ENCODE measurements around the gene CRYL1.

The CRYL1 gene

DNA sequence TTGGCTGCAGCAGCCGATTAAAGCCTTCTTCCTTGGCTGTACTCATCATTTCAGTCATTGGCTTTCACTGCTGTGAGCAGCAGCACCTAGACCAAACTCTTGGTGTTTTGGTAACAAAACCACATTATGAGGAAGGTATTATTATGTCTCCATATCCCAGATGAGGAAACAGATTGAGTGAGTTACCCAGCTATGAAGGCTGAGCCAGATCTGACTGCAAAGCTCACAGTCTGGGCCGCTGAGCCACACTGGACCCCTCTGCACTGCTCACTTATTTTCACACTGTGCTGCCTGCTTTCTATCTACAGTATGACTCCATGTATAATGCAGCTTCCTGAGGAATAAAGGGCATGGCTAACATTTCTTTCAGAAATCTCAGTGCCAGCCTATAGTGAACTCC is 24.5 kb downstream of the CRYL1 start:
- H3K27ac Mint-ChIP-seq, result no peak overlapping the region
- no peaks in the 10 kb centered on the region for H3K36me3 Mint-ChIP-seq (ENCODE audit: low read depth)
- no peaks in the 10 kb centered on the region for H3K4me1 Mint-ChIP-seq

DNA sequence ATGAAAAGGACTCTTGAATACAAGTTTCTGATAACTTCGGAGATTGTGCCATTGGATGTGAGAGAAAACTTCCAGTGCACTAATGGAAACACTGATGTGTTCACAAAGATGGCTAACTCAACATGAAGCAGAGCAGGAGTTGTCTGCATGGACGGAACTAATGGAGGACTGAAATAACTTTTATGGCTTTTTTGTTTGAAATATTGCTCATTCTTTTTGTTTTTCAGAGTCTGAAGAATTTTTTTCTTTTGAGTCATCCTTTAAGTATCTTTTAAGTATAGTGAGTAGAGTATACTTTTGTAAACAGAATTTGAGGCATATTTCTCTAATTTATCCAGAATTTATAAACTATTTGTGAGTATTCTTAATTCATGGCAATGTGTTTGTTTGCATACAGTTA is 25.7 kb downstream of the CRYL1 start:
- no peaks in the 10 kb centered on the region for H3K4me1 Mint-ChIP-seq
- DNase-seq, result no peak
- no peak overlapping the region for H3K27ac Mint-ChIP-seq
- H3K27me3 Mint-ChIP-seq (ENCODE audit: low read depth, poor library complexity), result peaks cover 8% of the 10 kb centered on the region
- no peaks in the 10 kb centered on the region for H3K36me3 Mint-ChIP-seq (ENCODE audit: low read depth)
- no peak overlapping the region for H3K4me3 Mint-ChIP-seq
- H3K9me3 Mint-ChIP-seq, result peaks cover 19% of the 10 kb centered on the region
- TF ChIP-seq, protein P1, sequence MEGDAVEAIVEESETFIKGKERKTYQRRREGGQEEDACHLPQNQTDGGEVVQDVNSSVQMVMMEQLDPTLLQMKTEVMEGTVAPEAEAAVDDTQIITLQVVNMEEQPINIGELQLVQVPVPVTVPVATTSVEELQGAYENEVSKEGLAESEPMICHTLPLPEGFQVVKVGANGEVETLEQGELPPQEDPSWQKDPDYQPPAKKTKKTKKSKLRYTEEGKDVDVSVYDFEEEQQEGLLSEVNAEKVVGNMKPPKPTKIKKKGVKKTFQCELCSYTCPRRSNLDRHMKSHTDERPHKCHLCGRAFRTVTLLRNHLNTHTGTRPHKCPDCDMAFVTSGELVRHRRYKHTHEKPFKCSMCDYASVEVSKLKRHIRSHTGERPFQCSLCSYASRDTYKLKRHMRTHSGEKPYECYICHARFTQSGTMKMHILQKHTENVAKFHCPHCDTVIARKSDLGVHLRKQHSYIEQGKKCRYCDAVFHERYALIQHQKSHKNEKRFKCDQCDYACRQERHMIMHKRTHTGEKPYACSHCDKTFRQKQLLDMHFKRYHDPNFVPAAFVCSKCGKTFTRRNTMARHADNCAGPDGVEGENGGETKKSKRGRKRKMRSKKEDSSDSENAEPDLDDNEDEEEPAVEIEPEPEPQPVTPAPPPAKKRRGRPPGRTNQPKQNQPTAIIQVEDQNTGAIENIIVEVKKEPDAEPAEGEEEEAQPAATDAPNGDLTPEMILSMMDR (IDR thresholded peaks at IDR 0.05), result no peak

More for the DNA sequence above, 24.5 kb downstream of the CRYL1 start:
- no peak for DNase-seq
- peaks cover 6% of the 10 kb centered on the region for H3K27me3 Mint-ChIP-seq (ENCODE audit: low read depth, poor library complexity)
- TF ChIP-seq, protein P1 (IDR thresholded peaks at IDR 0.05), result no peak
- peaks cover 19% of the 10 kb centered on the region for H3K9me3 Mint-ChIP-seq
- H3K4me3 Mint-ChIP-seq, result no peak overlapping the region

- Mint-ChIP-seq H3K9me3 (peaks cover 19% of the 10 kb centered on the region), H3K36me3 (ENCODE audit: low read depth) (no peaks in the 10 kb centered on the region), H3K27ac (no peak overlapping the region), H3K27me3 (ENCODE audit: low read depth, poor library complexity) (peaks cover 11% of the 10 kb centered on the region), H3K4me3 (no peak overlapping the region), H3K4me1 (no peaks in the 10 kb centered on the region)
- no peak for DNase-seq
- TF ChIP-seq, protein P1 (IDR thresholded peaks at IDR 0.05), result no peak
Measured at GRCh38 chr13:20498659-20499058, 27.0 kb downstream of the CRYL1 start.

- TF ChIP-seq, protein P1 (IDR thresholded peaks at IDR 0.05), result no peak
- Mint-ChIP-seq H3K4me3 (no peak overlapping the region), H3K4me1 (no peaks in the 10 kb centered on the region), H3K27ac (no peak overlapping the region), H3K27me3 (ENCODE audit: low read depth, poor library complexity) (peaks cover 11% of the 10 kb centered on the region), H3K36me3 (ENCODE audit: low read depth) (no peaks in the 10 kb centered on the region), H3K9me3 (peaks cover 19% of the 10 kb centered on the region)
- DNase-seq, result no peak
Measured at GRCh38 chr13:20498129-20498528, 27.5 kb downstream of the CRYL1 start.

GRCh38 chr13:20497006-20497775 is 28.5 kb downstream of the CRYL1 start:
- DNase-seq, result no peak
- no peaks in the 10 kb centered on the region for H3K4me1 Mint-ChIP-seq
- TF ChIP-seq, protein P1 (IDR thresholded peaks at IDR 0.05), result no peak

More at GRCh38 chr13:20497006-20497775, 28.5 kb downstream of the CRYL1 start:
- peaks cover 19% of the 10 kb centered on the region for H3K9me3 Mint-ChIP-seq
- no peak overlapping the region for H3K27ac Mint-ChIP-seq
- H3K4me3 Mint-ChIP-seq, result no peak overlapping the region
- peaks cover 11% of the 10 kb centered on the region for H3K27me3 Mint-ChIP-seq (ENCODE audit: low read depth, poor library complexity)
- no peaks in the 10 kb centered on the region for H3K36me3 Mint-ChIP-seq (ENCODE audit: low read depth)
